SK-N-MC (cell line): ENCODE results near the gene HEBP1.

Experiments
- DNase-seq: peaks from one replicate; pipeline ENCODE4 v3.0.0-alpha.2; 2011; ENCODE audit warnings: low read depth, low spot score
- H3K27ac ChIP-seq: fragments of 200-600 bp; sonication (generic); 2 replicates; pipeline ENCODE4 v1.5.1; 2016; ENCODE audit warnings: mixed run types
- H3K36me3 ChIP-seq: fragments of 200-600 bp; sonication (generic); 2 replicates; pipeline ENCODE4 v1.6.1; 2017; ENCODE audit warnings: antibody characterized with exemption, low read length, mixed read lengths; ENCODE audit not compliant: insufficient read depth
- H3K4me3 ChIP-seq: fragments of 200-600 bp; sonication (generic); 2 replicates; pipeline ENCODE4 v1.5.1; 2016
- H3K9ac ChIP-seq: fragments of 200-600 bp; sonication (generic); 2 replicates; pipeline ENCODE4 v1.8.0; 2017; ENCODE audit warnings: mixed run types, mixed read lengths; ENCODE audit not compliant: insufficient read length
- H3K9me3 ChIP-seq: fragments of 200-600 bp; sonication (generic); 2 replicates; pipeline ENCODE4 v1.6.1; 2017; ENCODE audit warnings: low read depth, mild to moderate bottlenecking, antibody characterized with exemption, low read length, moderate library complexity, mixed read lengths
- EZH2 ChIP-seq: fragments of 200-600 bp; sonication (generic); IDR thresholded peaks from one replicate; pipeline ENCODE4 v1.6.1; 2017; ENCODE audit warnings: antibody characterized with exemption
- FOXP2 ChIP-seq: optimal IDR thresholded peaks from 2 replicates; pipeline ENCODE3; 2011; ENCODE audit warnings: mild to moderate bottlenecking, moderate library complexity; ENCODE audit not compliant: insufficient read depth; ENCODE audit errors: extremely low read length, control extremely low read depth
- POLR2AphosphoS5 ChIP-seq: IDR thresholded peaks from 2 replicates; pipeline ENCODE4 v1.6.1; 2012; ENCODE audit warnings: mild to moderate bottlenecking, low read depth, low read length, borderline replicate concordance

HEBP1 gene

GRCh38 chr12:12999271-12999958 is 650 bp downstream of the HEBP1 start:
- TF ChIP-seq POLR2AphosphoS5 (no peak), FOXP2 (no peak), EZH2 (no peak)
- no peaks in the 10 kb centered on the region for H3K9me3 ChIP-seq
- DNase-seq, result no peak
- no peak overlapping the region for H3K27ac ChIP-seq
- H3K9ac ChIP-seq, result peak overlapping the region; percentile 88
- H3K4me3 ChIP-seq, result peak overlapping the region; percentile 93
- H3K36me3 ChIP-seq, result no peaks in the 10 kb centered on the region

GRCh38 chr12:12998248-12998647 is 1.8 kb downstream of the HEBP1 start:
- Histone ChIP-seq H3K27ac (no peak overlapping the region), H3K9ac (no peak overlapping the region), H3K36me3 (no peaks in the 10 kb centered on the region), H3K9me3 (no peaks in the 10 kb centered on the region), H3K4me3 (no peak overlapping the region)
- TF ChIP-seq FOXP2, result no peak
- no peak for TF ChIP-seq EZH2
- no peak for TF ChIP-seq POLR2AphosphoS5
- DNase-seq, result no peak

GRCh38 chr12:12997734-12998133 is 2.3 kb downstream of the HEBP1 start:
- Histone ChIP-seq H3K36me3 (no peaks in the 10 kb centered on the region), H3K9ac (no peak overlapping the region), H3K4me3 (no peak overlapping the region), H3K9me3 (no peaks in the 10 kb centered on the region), H3K27ac (no peak overlapping the region)
- no peak for TF ChIP-seq FOXP2
- TF ChIP-seq EZH2, result no peak
- no peak for TF ChIP-seq POLR2AphosphoS5
- no peak for DNase-seq

GRCh38 chr12:12997156-12997555 is 2.9 kb downstream of the HEBP1 start:
- DNase-seq, result no peak
- Histone ChIP-seq H3K36me3 (no peaks in the 10 kb centered on the region), H3K9ac (no peak overlapping the region), H3K4me3 (no peak overlapping the region), H3K9me3 (no peaks in the 10 kb centered on the region), H3K27ac (no peak overlapping the region)
- TF ChIP-seq POLR2AphosphoS5 (no peak), FOXP2 (no peak), EZH2 (no peak)

- TF ChIP-seq EZH2, result no peak
- TF ChIP-seq POLR2AphosphoS5, result no peak
- TF ChIP-seq FOXP2, result no peak
- Histone ChIP-seq H3K36me3 (no peaks in the 10 kb centered on the region), H3K27ac (no peak overlapping the region), H3K9ac (no peak overlapping the region), H3K4me3 (no peak overlapping the region), H3K9me3 (no peaks in the 10 kb centered on the region)
- no peak for DNase-seq
Observed at GRCh38 chr12:12996209-12996608, 3.9 kb downstream of the HEBP1 start.

- Histone ChIP-seq H3K9me3 (no peaks in the 10 kb centered on the region), H3K27ac (no peak overlapping the region), H3K9ac (no peak overlapping the region), H3K36me3 (no peaks in the 10 kb centered on the region), H3K4me3 (no peak overlapping the region)
- TF ChIP-seq FOXP2, result no peak
- no peak for TF ChIP-seq EZH2
- TF ChIP-seq POLR2AphosphoS5, result no peak
- no peak for DNase-seq
Observed at GRCh38 chr12:12995088-12995487, 5.0 kb downstream of the HEBP1 start.

GRCh38 chr12:12993367-12993766 is 6.7 kb downstream of the HEBP1 start:
- Histone ChIP-seq H3K27ac (no peak overlapping the region), H3K9ac (no peak overlapping the region), H3K9me3 (no peaks in the 10 kb centered on the region), H3K4me3 (no peak overlapping the region), H3K36me3 (peaks cover 9% of the 10 kb centered on the region)
- TF ChIP-seq POLR2AphosphoS5 (no peak), EZH2 (no peak), FOXP2 (no peak)
- no peak for DNase-seq

- H3K9ac ChIP-seq, result peak overlapping the region; percentile 34
- H3K27ac ChIP-seq, result peak overlapping the region; percentile 89
- no peak for TF ChIP-seq POLR2AphosphoS5
- no peak for TF ChIP-seq EZH2
- no peak for TF ChIP-seq FOXP2
- H3K36me3 ChIP-seq, result peaks cover 17% of the 10 kb centered on the region
- H3K9me3 ChIP-seq, result no peaks in the 10 kb centered on the region
- peak overlapping the region; percentile 47 for H3K4me3 ChIP-seq
- peak; percentile 59 for DNase-seq
Observed at GRCh38 chr12:12992418-12993130, 7.5 kb downstream of the HEBP1 start.
